GM12878 (cell line): Measurements from ENCODE around the gene CROT. TPM values are rescaled to one million over a fixed set of nuclear protein-coding genes. Genes with fewer than 3 reads are reported as not detected.
A peak's percentile ranks its signal among the peaks of the same experiment; 100 is the strongest.

ENCODE experiments used
- ATAC-seq: fragments of 200-7000 bp; cut with Tn5 transposase; 3 replicates; pipeline ENCODE4 v1.9.1; 2020; ENCODE audit warnings: mild to moderate bottlenecking, moderate library complexity
- BruUV-seq: library from RNA; stranded (reverse); fragments of 400-500 nt; replicated peaks from 2 replicates; lab custom pipeline; 2021; lab: Mats Ljungman, UMichigan
- CTCF ChIA-PET: fragments of 300-600 bp; sonication (Branson Sonifier 250); formaldehyde crosslinking; extraction: SDS; loops from one replicate; lab custom pipeline; 2021; ENCODE audit warnings: inconsistent platforms; lab: Yijun Ruan, JAX
- POLR2A ChIA-PET: fragments of 350-600 bp; formaldehyde crosslinking; extraction: SDS; loops from one replicate; lab custom pipeline; 2021; ENCODE audit warnings: inconsistent platforms; lab: Charles Lee
- RAD21 ChIA-PET: fragments of 300-600 bp; sonication (Branson Sonifier 250); formaldehyde crosslinking; loops from one replicate; lab custom pipeline; 2023; ENCODE audit warnings: antibody characterized with exemption; ENCODE audit not compliant: unreplicated experiment; lab: Charles Lee
- SMC1A ChIA-PET: fragments of 300-600 bp; sonication (Branson Sonifier 250); formaldehyde crosslinking; loops from one replicate; lab custom pipeline; 2023; ENCODE audit not compliant: unreplicated experiment, uncharacterized antibody; lab: Charles Lee
- DNase-seq: peaks from one replicate; pipeline ENCODE4 v3.0.0-alpha.2; 2011; ENCODE audit warnings: low read depth, low spot score
- FAIRE-seq: peaks from 3 replicates; lab custom pipeline; 2011; peaks lifted over from hg19 to GRCh38; lab: Jason Lieb, UNC
- H2AFZ ChIP-seq: 2 replicates; pipeline ENCODE4 v1.6.0; 2011; ENCODE audit warnings: low read depth, low read length, control low read depth; ENCODE audit not compliant: control insufficient read depth
- H3K27ac ChIP-seq: 2 replicates; pipeline ENCODE4 v1.5.1; 2011; ENCODE audit warnings: control low read depth; ENCODE audit not compliant: control insufficient read depth, insufficient read depth
- H3K27me3 ChIP-seq, 2 experiments: replicated peaks in 1 of 2; 2 replicates each; pipeline versions ENCODE4 v1.6.0 to v1.6.1; 2011; ENCODE audit warnings: low read length in 1 of 2; ENCODE audit not compliant: control insufficient read depth in 2 of 2, insufficient read depth in 2 of 2
- H3K36me3 ChIP-seq, 2 experiments: 2 replicates each; pipeline ENCODE4 v1.5.1; 2011; ENCODE audit warnings: low read length in 1 of 2; ENCODE audit not compliant: control insufficient read depth in 2 of 2, insufficient read depth in 2 of 2
- H3K4me1 ChIP-seq: 2 replicates; pipeline ENCODE4 v1.6.1; 2011; ENCODE audit warnings: mild to moderate bottlenecking, low read length, moderate library complexity, mixed read lengths; ENCODE audit not compliant: control insufficient read depth, insufficient read depth
- H3K4me2 ChIP-seq: 2 replicates; pipeline ENCODE4 v1.6.0; 2011; ENCODE audit warnings: control low read depth; ENCODE audit not compliant: control insufficient read depth, insufficient read depth
- H3K4me3 ChIP-seq: fragments of 200-600 bp; sonication (generic); 2 replicates; pipeline ENCODE4 v1.5.1; 2016
- H3K79me2 ChIP-seq: 2 replicates; pipeline ENCODE4 v1.6.0; 2011; ENCODE audit warnings: low read length; ENCODE audit not compliant: control insufficient read depth, insufficient read depth
- H3K9ac ChIP-seq: 2 replicates; pipeline ENCODE4 v1.8.0; 2011; ENCODE audit warnings: low read length, control low read depth, mixed read lengths; ENCODE audit not compliant: control insufficient read depth, insufficient read depth
- H3K9me3 ChIP-seq: replicated peaks from 3 replicates; pipeline ENCODE4 v1.5.1; 2011; ENCODE audit warnings: mild to moderate bottlenecking, low read length; ENCODE audit not compliant: control insufficient read depth, insufficient read depth
- H4K20me1 ChIP-seq: 2 replicates; pipeline ENCODE4 v1.6.0; 2011; ENCODE audit not compliant: control insufficient read depth, insufficient read depth
- CBX5 ChIP-seq: sonication (generic); IDR thresholded peaks from 2 replicates; pipeline ENCODE4 v1.6.1; 2016; ENCODE audit warnings: low read depth, moderate library complexity, mild to moderate bottlenecking, inconsistent platforms
- CHD2 ChIP-seq: IDR thresholded peaks from 2 replicates; pipeline ENCODE4 v1.6.1; 2011; ENCODE audit warnings: low read depth, low read length, improper control_type of control experiment, borderline replicate concordance
- HDAC6 ChIP-seq: fragments of 200-600 bp; sonication (generic); IDR thresholded peaks from one replicate; pipeline ENCODE4 v1.8.0; 2017; ENCODE audit warnings: antibody characterized with exemption; ENCODE audit not compliant: unreplicated experiment
- MTA3 ChIP-seq: IDR thresholded peaks from 2 replicates; pipeline ENCODE4 v1.6.1; 2012; ENCODE audit warnings: low read length, inconsistent platforms, borderline replicate concordance
- NR2C1 ChIP-seq: fragments of 450-650 bp; IDR thresholded peaks from 2 replicates; pipeline ENCODE4 v1.6.1; 2017; ENCODE audit warnings: antibody characterized with exemption, mild to moderate bottlenecking, moderate library complexity
- PRDM15 ChIP-seq: fragments of 450-650 bp; formaldehyde crosslinking; IDR thresholded peaks from 2 replicates; pipeline ENCODE4 v1.4.0; 2020; ENCODE audit warnings: mild to moderate bottlenecking, moderate library complexity
- RBBP5 ChIP-seq: fragments of 200-600 bp; sonication (generic); conservative IDR thresholded peaks from 2 replicates; pipeline ENCODE4 v1.6.1; 2016
- SIN3A ChIP-seq: IDR thresholded peaks from 2 replicates; pipeline ENCODE4 v1.6.1; 2012; ENCODE audit warnings: low read depth, low read length, improper control_type of control experiment
- SMARCA5 ChIP-seq: fragments of 450-650 bp; IDR thresholded peaks from 2 replicates; pipeline ENCODE4 v1.6.1; 2017; ENCODE audit warnings: mild to moderate bottlenecking
- SP1 ChIP-seq: IDR thresholded peaks from one replicate; pipeline ENCODE4 v1.6.1; 2011; ENCODE audit warnings: low read depth, low read length
- USF1 ChIP-seq: IDR thresholded peaks from 2 replicates; pipeline ENCODE4 v1.6.1; 2011; ENCODE audit warnings: borderline replicate concordance, low read depth, mild to moderate bottlenecking, moderate library complexity, mixed read lengths, low read length; ENCODE audit not compliant: insufficient read depth; ENCODE audit errors: extremely low read length
- ZNF207 ChIP-seq: fragments of 450-650 bp; IDR thresholded peaks from 2 replicates; pipeline ENCODE4 v1.6.1; 2014; ENCODE audit warnings: antibody characterized with exemption, mild to moderate bottlenecking, borderline replicate concordance
- ZNF274 ChIP-seq: IDR thresholded peaks from one replicate; pipeline ENCODE4 v1.8.0; 2011; ENCODE audit not compliant: insufficient read length, insufficient read depth
- WGBS: methylation state at CpG from one replicate; pipeline ENCODE4 v1.1.6; 2016; ENCODE audit warnings: low lambda C conversion rate; ENCODE audit not compliant: insufficient replicate concordance, insufficient coverage; ENCODE audit errors: missing lambda C conversion rate; 5-methylcytosine and 5-hydroxymethylcytosine counted together
- in situ Hi-C: fragments of 300-500 bp; cut with MboI; formaldehyde crosslinking; loops from 9 replicates; pipeline ENCODE4 v1.14.3; 2018; ENCODE audit warnings: mixed read lengths
- intact Hi-C: fragments of 100-400 bp; cut with micrococcal nuclease; formaldehyde crosslinking; loops from one replicate; pipeline ENCODE4 v1.14.2; 2022; ENCODE audit not compliant: unreplicated experiment
- polyA plus RNA-seq, 11 experiments: library from polyadenylated mRNA; depleted of rRNA in 4 of 11; unstranded in 6 of 11; stranded (reverse) in 5 of 11; fragments of >200 nt; fragmentation: Nextera tagmentation in 4 of 11; fragmentation: Illumina TruSeq in 1 of 11; extraction: Ambion mirVana in 4 of 11; extraction: Trizol in 1 of 11; gene quantifications; 1 replicate in 1 of 11; 2 replicates in 10 of 11; pipeline versions ENCODE4 v1.2.1 to v1.2.3, GENCODE V29; 2011 to 2016; ENCODE audit warnings: inconsistent platforms in 2 of 11, missing spikeins in 2 of 11, low read depth in 1 of 11
- total RNA-seq, 4 experiments: library from RNA; depleted of rRNA in 3 of 4; stranded (reverse); fragments of >200 nt in 3 of 4; fragmentation: Illumina TruSeq in 1 of 4; extraction: Trizol in 1 of 4; gene quantifications; 2 replicates each; pipeline versions ENCODE4 v1.2.1 to v1.2.3, GENCODE V29; 2013 to 2021
- TF ChIP-seq, protein P1 (sequence below): fragments of 450-650 bp; IDR thresholded peaks from 2 replicates; pipeline ENCODE4 v1.6.1; 2017; ENCODE audit warnings: low read depth, mild to moderate bottlenecking, moderate library complexity
- TF ChIP-seq, protein P2 (sequence below): fragments of 450-650 bp; IDR thresholded peaks from 2 replicates; pipeline ENCODE4 v1.6.1; 2017; ENCODE audit warnings: mild to moderate bottlenecking, moderate library complexity

Gene CROT
- total and polyA plus RNA-seq, 10 of the 15 experiments (the other 5 are each of a cell fraction or from before 2014, with no cell fraction given): 5.5 to 15.9 (median 12.1) TPM

GRCh38 chr7:87328281-87328680 lies 17.2 kb upstream of the CROT start:
- ATAC-seq (no peak), FAIRE-seq (no peak), DNase-seq (no peak)
- ChIA-PET RAD21 (no interaction called here), CTCF (interaction anchor here (0.7 to 1.6 kb wide), 4 partner anchors 13 to 88 kb away, joined by 3 to 6 read pairs (median 4); no protein-coding TSS in a partner anchor), POLR2A (interaction anchor here (0.6 kb wide), 1 partner anchor 195 kb away, joined by 3 read pairs; no protein-coding TSS in a partner anchor), SMC1A (interaction anchor here (0.6 to 1.9 kb wide), 2 partner anchors 16 to 303 kb away, joined by 3 to 6 read pairs; no protein-coding TSS in a partner anchor)
- Histone ChIP-seq H3K79me2 (no peaks in the 10 kb centered on the region), H3K4me3 (no peak overlapping the region), H3K36me3 (no peaks in the 10 kb centered on the region; a peak in 1 of 4 replicates), H3K4me1 (no peaks in the 10 kb centered on the region), H4K20me1 (no peaks in the 10 kb centered on the region), H3K27ac (no peak overlapping the region), H3K9me3 (peaks cover 30% of the 10 kb centered on the region), H2AFZ (no peak overlapping the region), H3K27me3 (no peaks in the 10 kb centered on the region), H3K4me2 (no peak overlapping the region), H3K9ac (no peak overlapping the region)
- in situ Hi-C loops (no loop called here), intact Hi-C loops (no loop called here)
- WGBS: 76% methylated on average over 3 of the region's 3 CpGs
- BruUV-seq: no TSS peak
- TF ChIP-seq SP1 (peak; percentile 35), HDAC6 (no peak), CBX5 (peak; percentile 100), RBBP5 (no peak), USF1 (peak; percentile 16), SMARCA5 (no peak), MTA3 (no peak), PRDM15 (CRISPR knock-in tag) (no peak), NR2C1 (no peak), ZNF274 (no peak), SIN3A (no peak), ZNF207 (no peak), CHD2 (no peak)
- TF ChIP-seq, protein P1, sequence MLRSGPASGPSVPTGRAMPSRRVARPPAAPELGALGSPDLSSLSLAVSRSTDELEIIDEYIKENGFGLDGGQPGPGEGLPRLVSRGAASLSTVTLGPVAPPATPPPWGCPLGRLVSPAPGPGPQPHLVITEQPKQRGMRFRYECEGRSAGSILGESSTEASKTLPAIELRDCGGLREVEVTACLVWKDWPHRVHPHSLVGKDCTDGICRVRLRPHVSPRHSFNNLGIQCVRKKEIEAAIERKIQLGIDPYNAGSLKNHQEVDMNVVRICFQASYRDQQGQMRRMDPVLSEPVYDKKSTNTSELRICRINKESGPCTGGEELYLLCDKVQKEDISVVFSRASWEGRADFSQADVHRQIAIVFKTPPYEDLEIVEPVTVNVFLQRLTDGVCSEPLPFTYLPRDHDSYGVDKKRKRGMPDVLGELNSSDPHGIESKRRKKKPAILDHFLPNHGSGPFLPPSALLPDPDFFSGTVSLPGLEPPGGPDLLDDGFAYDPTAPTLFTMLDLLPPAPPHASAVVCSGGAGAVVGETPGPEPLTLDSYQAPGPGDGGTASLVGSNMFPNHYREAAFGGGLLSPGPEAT: no peak
- TF ChIP-seq, protein P2, sequence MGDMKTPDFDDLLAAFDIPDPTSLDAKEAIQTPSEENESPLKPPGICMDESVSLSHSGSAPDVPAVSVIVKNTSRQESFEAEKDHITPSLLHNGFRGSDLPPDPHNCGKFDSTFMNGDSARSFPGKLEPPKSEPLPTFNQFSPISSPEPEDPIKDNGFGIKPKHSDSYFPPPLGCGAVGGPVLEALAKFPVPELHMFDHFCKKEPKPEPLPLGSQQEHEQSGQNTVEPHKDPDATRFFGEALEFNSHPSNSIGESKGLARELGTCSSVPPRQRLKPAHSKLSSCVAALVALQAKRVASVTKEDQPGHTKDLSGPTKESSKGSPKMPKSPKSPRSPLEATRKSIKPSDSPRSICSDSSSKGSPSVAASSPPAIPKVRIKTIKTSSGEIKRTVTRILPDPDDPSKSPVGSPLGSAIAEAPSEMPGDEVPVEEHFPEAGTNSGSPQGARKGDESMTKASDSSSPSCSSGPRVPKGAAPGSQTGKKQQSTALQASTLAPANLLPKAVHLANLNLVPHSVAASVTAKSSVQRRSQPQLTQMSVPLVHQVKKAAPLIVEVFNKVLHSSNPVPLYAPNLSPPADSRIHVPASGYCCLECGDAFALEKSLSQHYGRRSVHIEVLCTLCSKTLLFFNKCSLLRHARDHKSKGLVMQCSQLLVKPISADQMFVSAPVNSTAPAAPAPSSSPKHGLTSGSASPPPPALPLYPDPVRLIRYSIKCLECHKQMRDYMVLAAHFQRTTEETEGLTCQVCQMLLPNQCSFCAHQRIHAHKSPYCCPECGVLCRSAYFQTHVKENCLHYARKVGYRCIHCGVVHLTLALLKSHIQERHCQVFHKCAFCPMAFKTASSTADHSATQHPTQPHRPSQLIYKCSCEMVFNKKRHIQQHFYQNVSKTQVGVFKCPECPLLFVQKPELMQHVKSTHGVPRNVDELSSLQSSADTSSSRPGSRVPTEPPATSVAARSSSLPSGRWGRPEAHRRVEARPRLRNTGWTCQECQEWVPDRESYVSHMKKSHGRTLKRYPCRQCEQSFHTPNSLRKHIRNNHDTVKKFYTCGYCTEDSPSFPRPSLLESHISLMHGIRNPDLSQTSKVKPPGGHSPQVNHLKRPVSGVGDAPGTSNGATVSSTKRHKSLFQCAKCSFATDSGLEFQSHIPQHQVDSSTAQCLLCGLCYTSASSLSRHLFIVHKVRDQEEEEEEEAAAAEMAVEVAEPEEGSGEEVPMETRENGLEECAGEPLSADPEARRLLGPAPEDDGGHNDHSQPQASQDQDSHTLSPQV: no peak
